Heart left ventricle (tissue), 13 donors: Measurements from ENCODE around the gene ARMCX2.

ENCODE experiments used
- POLR2A ChIP-seq, 2 donors: fragments of 450-650 bp; IDR thresholded peaks; one replicate each; pipeline ENCODE4 v1.6.1; 2017; ENCODE audit warnings: antibody characterized with exemption in 2 of 2, mild to moderate bottlenecking in 2 of 2, moderate library complexity in 2 of 2
- TF ChIP-seq, protein P1 (sequence below), 12 donors: fragments of 200-600 bp; sonication (generic) in 4 of 12; IDR thresholded peaks; one replicate each; pipeline versions ENCODE4 v1.5.0 to v1.8.0; 2018 to 2022; ENCODE audit warnings: antibody characterized with exemption in 12 of 12, mild to moderate bottlenecking in 5 of 12
- donor health status: ischemic (EF 13 %, LVEDD 7.1; RV severe dilation, severe dysfunction).
- donor health status: DM: no; HTN: yes; CAD: no.
- donor health status: DM: no; HTN: no; CAD: no.
- donor health status: ischemic (EF 25% LVEDD 6.9; RV normal size, moderate dysfunction).
- donor health status: ischemic (EF 25% LVEDD 5.7; RV mildly dilated, moderate dysfunction).
- donor health status: ischemic (EF 35%, LVEDD 5.7; RV mildly dilated, moderate dysfunction).
- donor health status: nonischemic (EF 11% LVEDD 7.7; RV severe dilation, severe dysfunction).
- donor health status: DM: yes; HTN: yes; CAD: no.
- donor health status: PGD.
- donor health status: ischemic (EF 29% LVEDD 5.4; RV normal size, mild dysfunction).
- donor health status: nonischemic (EF 23%, LVEDD 6.1; RV moderate dilation, normal function).

DNA sequence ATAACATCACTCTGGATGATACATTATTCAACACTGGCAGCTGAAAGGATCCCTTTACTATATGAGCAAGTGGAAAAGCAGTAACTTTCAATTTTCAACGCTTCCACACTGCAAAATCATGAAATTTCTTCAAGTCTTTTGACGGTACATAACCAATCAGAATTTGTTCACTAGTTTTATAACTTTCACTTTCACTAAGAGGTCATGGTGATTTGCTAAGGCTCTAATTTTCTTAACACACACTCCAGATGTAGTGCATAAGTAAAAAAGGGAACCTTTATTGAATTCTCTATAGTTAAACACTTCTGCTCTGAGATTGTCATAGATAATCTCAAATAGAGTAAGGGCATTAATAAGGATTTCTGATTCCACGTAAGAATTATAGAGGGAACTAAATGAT, 4.1 kb downstream of the ARMCX2 start:
- TF ChIP-seq POLR2A (IDR thresholded peaks at IDR 0.05): no peak
- TF ChIP-seq, protein P1, sequence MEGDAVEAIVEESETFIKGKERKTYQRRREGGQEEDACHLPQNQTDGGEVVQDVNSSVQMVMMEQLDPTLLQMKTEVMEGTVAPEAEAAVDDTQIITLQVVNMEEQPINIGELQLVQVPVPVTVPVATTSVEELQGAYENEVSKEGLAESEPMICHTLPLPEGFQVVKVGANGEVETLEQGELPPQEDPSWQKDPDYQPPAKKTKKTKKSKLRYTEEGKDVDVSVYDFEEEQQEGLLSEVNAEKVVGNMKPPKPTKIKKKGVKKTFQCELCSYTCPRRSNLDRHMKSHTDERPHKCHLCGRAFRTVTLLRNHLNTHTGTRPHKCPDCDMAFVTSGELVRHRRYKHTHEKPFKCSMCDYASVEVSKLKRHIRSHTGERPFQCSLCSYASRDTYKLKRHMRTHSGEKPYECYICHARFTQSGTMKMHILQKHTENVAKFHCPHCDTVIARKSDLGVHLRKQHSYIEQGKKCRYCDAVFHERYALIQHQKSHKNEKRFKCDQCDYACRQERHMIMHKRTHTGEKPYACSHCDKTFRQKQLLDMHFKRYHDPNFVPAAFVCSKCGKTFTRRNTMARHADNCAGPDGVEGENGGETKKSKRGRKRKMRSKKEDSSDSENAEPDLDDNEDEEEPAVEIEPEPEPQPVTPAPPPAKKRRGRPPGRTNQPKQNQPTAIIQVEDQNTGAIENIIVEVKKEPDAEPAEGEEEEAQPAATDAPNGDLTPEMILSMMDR (IDR thresholded peaks at IDR 0.05): no peak
